Upper lobe of left lung (tissue), 4 donors: ENCODE data around the gene CHST11.

ENCODE experiments used
- CTCF ChIP-seq, 6 experiments: fragments of 450-650 bp in 4 of 6; fragments of 200-600 bp in 2 of 6; sonication (generic) in 2 of 6; IDR thresholded peaks; one replicate each; pipeline ENCODE4 v1.5.1; 2016 to 2019; ENCODE audit warnings: antibody characterized with exemption in 6 of 6
- EP300 ChIP-seq, 4 donors: sonication (generic); formaldehyde crosslinking; IDR thresholded peaks; one replicate each; pipeline ENCODE4 v1.5.1; 2017; ENCODE audit warnings: antibody characterized with exemption in 4 of 4, control low read depth in 2 of 4
- POLR2A ChIP-seq, 4 donors: fragments of 450-650 bp; IDR thresholded peaks; one replicate each; pipeline ENCODE4 v1.5.1; 2016 to 2017; ENCODE audit warnings: antibody characterized with exemption in 4 of 4, mild to moderate bottlenecking in 2 of 4
- POLR2AphosphoS5 ChIP-seq, 2 donors: sonication (generic); formaldehyde crosslinking; IDR thresholded peaks; one replicate each; pipeline ENCODE4 v1.5.1; 2017; ENCODE audit warnings: antibody characterized with exemption in 2 of 2

GRCh38 chr12:104488374-104488773, 31.6 kb downstream of the CHST11 start:
- no peak for TF ChIP-seq CTCF (IDR thresholded peaks at IDR 0.05)
- no peak for TF ChIP-seq POLR2A (IDR thresholded peaks at IDR 0.05)
- TF ChIP-seq EP300 (IDR thresholded peaks at IDR 0.05): no peak
- no peak for TF ChIP-seq POLR2AphosphoS5 (IDR thresholded peaks at IDR 0.05)
